HL-60 (cell line): ENCODE measurements around the gene ASB13.

Experiments
- CTCF ChIP-seq: IDR thresholded peaks from one replicate; pipeline ENCODE4 v1.5.1; 2011; ENCODE audit warnings: low read length, control low read depth, inconsistent platforms; ENCODE audit not compliant: insufficient read depth
- GABPA ChIP-seq: IDR thresholded peaks from 2 replicates; pipeline ENCODE4 v1.6.1; 2012; ENCODE audit warnings: low read depth
- POLR2AphosphoS5 ChIP-seq: IDR thresholded peaks from 2 replicates; pipeline ENCODE4 v1.6.1; 2012; ENCODE audit warnings: low read depth
- REST ChIP-seq: IDR thresholded peaks from 2 replicates; pipeline ENCODE4 v1.6.1; 2012; ENCODE audit warnings: low read depth; ENCODE audit not compliant: insufficient replicate concordance
- SPI1 ChIP-seq: IDR thresholded peaks from 2 replicates; pipeline ENCODE4 v1.6.1; 2012; ENCODE audit warnings: low read depth, mild to moderate bottlenecking, borderline replicate concordance

GRCh38 chr10:5630112-5630436, 36.3 kb downstream of the ASB13 start:
- no peak for TF ChIP-seq POLR2AphosphoS5
- TF ChIP-seq CTCF: no peak
- TF ChIP-seq REST: no peak
- TF ChIP-seq GABPA: no peak
- no peak for TF ChIP-seq SPI1
